IMR-90 (cell line): ENCODE data around the gene EML4. TPM values are rescaled to one million over a fixed set of nuclear protein-coding genes. Genes with fewer than 3 reads are reported as not detected.
"Not testable (repeated sequence)": the region's sequence is repeated elsewhere in the genome, so short reads cannot be mapped to it uniquely, and the experiment has no call there.

Source experiments
- ATAC-seq: fragments of 200-7000 bp; cut with Tn5 transposase; 2 replicates; pipeline ENCODE4 v1.9.1; 2020; ENCODE audit warnings: low read depth, mild to moderate bottlenecking, moderate library complexity
- BruUV-seq: library from RNA; stranded (reverse); fragments of 400-500 nt; replicated peaks from 2 replicates; lab custom pipeline; 2021; lab: Mats Ljungman, UMichigan
- CTCF ChIA-PET: fragments of 300-600 bp; formaldehyde crosslinking; extraction: SDS; loops from one replicate; lab custom pipeline; 2021; ENCODE audit warnings: antibody characterized with exemption; lab: Yijun Ruan, JAX
- POLR2A ChIA-PET: fragments of 300-600 bp; sonication (Branson Sonifier 250); formaldehyde crosslinking; loops from one replicate; lab custom pipeline; 2022; ENCODE audit warnings: antibody characterized with exemption; ENCODE audit not compliant: unreplicated experiment; lab: Charles Lee
- DNase-seq: peaks from one replicate; pipeline ENCODE4 v3.0.0; 2013
- H2AFZ ChIP-seq: replicated peaks from 2 replicates; pipeline ENCODE3; 2013; ENCODE audit warnings: low read length, mild to moderate bottlenecking; ENCODE audit not compliant: poor library complexity
- H2AK5ac ChIP-seq: 2 replicates; pipeline ENCODE4 v1.6.1; 2013; ENCODE audit warnings: low read depth, low read length, inconsistent platforms
- H2AK9ac ChIP-seq: replicated peaks from 2 replicates; pipeline ENCODE3; 2013; ENCODE audit warnings: mild to moderate bottlenecking, low read depth, low read length, moderate library complexity; ENCODE audit not compliant: poor library complexity
- H2BK120ac ChIP-seq: 2 replicates; pipeline ENCODE4 v1.6.1; 2013; ENCODE audit warnings: low read depth, low read length, inconsistent platforms
- H2BK15ac ChIP-seq: 3 replicates; pipeline ENCODE4 v1.6.1; 2013; ENCODE audit warnings: low read depth, low read length, inconsistent platforms
- H2BK20ac ChIP-seq: 2 replicates; pipeline ENCODE4 v1.6.1; 2013; ENCODE audit warnings: low read depth, mild to moderate bottlenecking, inconsistent platforms, low read length, moderate library complexity
- H2BK5ac ChIP-seq: 2 replicates; pipeline ENCODE4 v1.6.1; 2013; ENCODE audit warnings: mild to moderate bottlenecking, low read depth, low read length, inconsistent platforms; ENCODE audit not compliant: poor library complexity, severe bottlenecking
- H3K14ac ChIP-seq: replicated peaks from 2 replicates; pipeline ENCODE4 v1.6.1; 2013; ENCODE audit warnings: low read depth, low read length, inconsistent platforms
- H3K18ac ChIP-seq: 2 replicates; pipeline ENCODE4 v1.6.1; 2013; ENCODE audit warnings: low read depth, low read length, control low read depth
- H3K23ac ChIP-seq: 2 replicates; pipeline ENCODE4 v1.6.1; 2013; ENCODE audit warnings: low read depth, low read length, inconsistent platforms
- H3K27ac ChIP-seq: 2 replicates; pipeline ENCODE4 v1.5.1; 2013; ENCODE audit warnings: mild to moderate bottlenecking, control low read depth, low read length; ENCODE audit not compliant: insufficient read depth
- H3K27me3 ChIP-seq: 2 replicates; pipeline ENCODE4 v1.6.1; 2013; ENCODE audit warnings: low read length; ENCODE audit not compliant: control insufficient read depth, insufficient read depth
- H3K36me3 ChIP-seq: 2 replicates; pipeline ENCODE4 v1.6.1; 2013; ENCODE audit warnings: low read length, mixed read lengths; ENCODE audit not compliant: control insufficient read depth, insufficient read depth
- H3K4ac ChIP-seq: 2 replicates; pipeline ENCODE4 v1.6.1; 2013; ENCODE audit warnings: low read depth, low read length, inconsistent platforms
- H3K4me1 ChIP-seq: 2 replicates; pipeline ENCODE4 v1.6.1; 2013; ENCODE audit warnings: low read length, mixed read lengths; ENCODE audit not compliant: control insufficient read depth, insufficient read depth
- H3K4me2 ChIP-seq: 2 replicates; pipeline ENCODE4 v1.6.1; 2013; ENCODE audit warnings: low read depth, mild to moderate bottlenecking, control low read depth, low read length, moderate library complexity
- H3K4me3 ChIP-seq: 2 replicates; pipeline ENCODE4 v1.5.1; 2013; ENCODE audit warnings: low read depth, mild to moderate bottlenecking, control low read depth, low read length, moderate library complexity; ENCODE audit not compliant: insufficient read depth
- H3K56ac ChIP-seq: 2 replicates; pipeline ENCODE4 v1.6.1; 2013; ENCODE audit warnings: low read length, inconsistent platforms; ENCODE audit not compliant: insufficient read depth; ENCODE audit errors: extremely low read depth
- H3K79me1 ChIP-seq, 2 experiments: 2 replicates each; pipeline ENCODE4 v1.6.1; 2013; ENCODE audit warnings: low read length in 2 of 2, inconsistent platforms in 1 of 2, low read depth in 1 of 2
- H3K9ac ChIP-seq: 2 replicates; pipeline ENCODE4 v1.6.1; 2013; ENCODE audit warnings: low read depth, low read length, control low read depth
- H3K9me1 ChIP-seq: 2 replicates; pipeline ENCODE4 v1.6.1; 2013; ENCODE audit warnings: low read length, inconsistent platforms; ENCODE audit not compliant: insufficient read depth
- H3K9me3 ChIP-seq: 2 replicates; pipeline ENCODE4 v1.6.1; 2013; ENCODE audit warnings: low read length; ENCODE audit not compliant: control insufficient read depth, insufficient read depth
- H4K20me1 ChIP-seq: 2 replicates; pipeline ENCODE4 v1.6.1; 2013; ENCODE audit warnings: low read length, inconsistent platforms; ENCODE audit not compliant: insufficient read depth
- H4K5ac ChIP-seq: 2 replicates; pipeline ENCODE4 v1.6.1; 2013; ENCODE audit warnings: mild to moderate bottlenecking, low read depth, low read length, control low read depth
- H4K8ac ChIP-seq, 2 experiments: 2 replicates each; pipeline ENCODE4 v1.6.1; 2013; ENCODE audit warnings: low read depth in 2 of 2, low read length in 2 of 2, control low read depth in 1 of 2, inconsistent platforms in 1 of 2
- H4K91ac ChIP-seq: 2 replicates; pipeline ENCODE4 v1.6.1; 2013; ENCODE audit warnings: low read depth, low read length, inconsistent platforms; ENCODE audit not compliant: insufficient read depth
- WGBS, 2 experiments: methylation state at CpG; one replicate each; pipeline versions ENCODE4 v1.1.5 to v1.1.7; 2013; ENCODE audit warnings: missing lambda C conversion rate in 2 of 2; ENCODE audit not compliant: insufficient read length in 1 of 2; ENCODE audit errors: extremely low coverage in 2 of 2; 5-methylcytosine and 5-hydroxymethylcytosine counted together
- dilution Hi-C: fragments of 300-500 bp; cut with HindIII; formaldehyde crosslinking; loops from one replicate; pipeline ENCODE4 v1.14.3; 2018; ENCODE audit warnings: low sequenced_read_pairs; ENCODE audit not compliant: unreplicated experiment
- in situ Hi-C: fragments of 300-500 bp; cut with MboI; formaldehyde crosslinking; loops from 3 replicates; pipeline ENCODE4 v1.14.3; 2019; ENCODE audit warnings: low sequenced_read_pairs, inconsistent platforms, mixed read lengths
- intact Hi-C: fragments of 100-400 bp; cut with micrococcal nuclease; formaldehyde crosslinking; loops from 2 replicates; pipeline ENCODE4 v1.10.0; 2022
- polyA plus RNA-seq, 3 experiments: library from polyadenylated mRNA; depleted of rRNA; stranded (reverse); fragments of >200 nt; gene quantifications; 2 replicates each; pipeline ENCODE4 v1.2.3, GENCODE V29; 2012; ENCODE audit warnings: low replicate concordance in 1 of 3
- total RNA-seq: library from RNA; depleted of rRNA; stranded (reverse); fragments of >200 nt; gene quantifications from 2 replicates; pipeline ENCODE4 v1.2.3, GENCODE V29; 2012

The EML4 gene
- total and polyA plus RNA-seq, 2 of the 4 experiments (the other 2 are of a cell fraction): 29.7 to 73.7 TPM

DNA sequence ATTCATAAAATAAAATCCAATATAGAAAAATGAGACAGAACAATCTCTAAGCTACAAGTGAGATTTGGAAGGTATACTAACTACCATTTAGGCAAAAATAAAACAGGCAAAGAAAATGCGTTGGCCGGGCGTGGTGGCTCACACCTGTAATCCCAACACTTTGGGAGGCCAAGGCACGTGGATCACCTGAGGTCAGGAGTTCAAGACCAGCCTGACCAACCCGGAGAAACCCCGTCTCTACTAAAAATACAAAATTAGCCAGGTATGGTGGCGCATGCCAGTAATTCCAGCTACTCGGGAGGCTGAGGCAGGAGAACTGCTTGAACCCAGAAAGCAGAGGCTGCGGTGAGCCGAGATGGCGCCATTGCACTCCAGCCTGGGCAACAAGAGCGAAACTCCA is 178.4 kb downstream of the EML4 start:
- CTCF ChIA-PET: interaction anchor here (0.6 to 0.7 kb wide), 2 partner anchors 84 to 510 kb away, joined by 3 to 4 read pairs; no protein-coding TSS in a partner anchor
- dilution Hi-C loops, POLR2A ChIA-PET, H3K9ac ChIP-seq, H3K14ac ChIP-seq, H2BK5ac ChIP-seq, H2BK120ac ChIP-seq, H3K27me3 ChIP-seq, H4K5ac ChIP-seq, H2AK5ac ChIP-seq, H3K18ac ChIP-seq, H4K8ac ChIP-seq, intact Hi-C loops, H3K27ac ChIP-seq, H3K4ac ChIP-seq, H3K4me2 ChIP-seq, ATAC-seq, H3K9me3 ChIP-seq, H4K91ac ChIP-seq, H2BK20ac ChIP-seq, in situ Hi-C loops, H3K56ac ChIP-seq, BruUV-seq, H2BK15ac ChIP-seq, H2AFZ ChIP-seq, H3K4me3 ChIP-seq, H3K4me1 ChIP-seq, H2AK9ac ChIP-seq, DNase-seq, H3K23ac ChIP-seq: not testable (repeated sequence)
- 100% methylated on average over 4 of the region's 12 CpGs; no CpG with 5 or more reads in 1 of the 2 experiments for WGBS, 2 experiments
- Histone ChIP-seq H3K79me1 (peaks cover 24 to 67% of the 10 kb centered on the region in 2 experiments), H3K36me3 (peaks cover 11% of the 10 kb centered on the region), H3K9me1 (peaks cover 21% of the 10 kb centered on the region; the same call in 1 of the 2 replicates), H4K20me1 (peaks cover 15% of the 10 kb centered on the region)
